Pancreas (tissue), 10 donors: ENCODE data around the gene AUP1. TPM values are rescaled to one million over a fixed set of nuclear protein-coding genes. Genes with fewer than 3 reads are reported as not detected.
A peak's percentile ranks its signal among the peaks of the same experiment; 100 is the strongest.

ENCODE experiments used
- ATAC-seq, 4 donors: fragments of 200-7000 bp; cut with Tn5 transposase; one replicate each; pipeline versions ENCODE4 v1.8.0 to v1.9.1; 2020; ENCODE audit warnings: mild to moderate bottlenecking in 4 of 4, moderate library complexity in 4 of 4
- DNase-seq, 6 donors: peaks; one replicate each; pipeline ENCODE4 v3.0.0-alpha.2; 2020
- FAIRE-seq: peaks from 2 replicates; lab custom pipeline; 2012; peaks lifted over from hg19 to GRCh38; lab: Jason Lieb, UNC
- H3K27ac ChIP-seq, 4 donors: fragments of 200-600 bp; sonication (generic); 1 replicate in 3 of 4; 2 replicates in 1 of 4; pipeline versions ENCODE4 v1.5.0 to v1.8.0; 2020
- H3K27me3 ChIP-seq, 4 donors: fragments of 200-600 bp; one replicate each; pipeline ENCODE4 v1.8.0; 2021
- H3K36me3 ChIP-seq, 3 donors: fragments of 200-600 bp; sonication (generic) in 1 of 3; one replicate each; pipeline versions ENCODE4 v1.5.0 to v1.8.0; 2020 to 2021
- H3K4me1 ChIP-seq, 3 donors: fragments of 200-600 bp; one replicate each; pipeline ENCODE4 v1.8.0; 2021
- H3K4me3 ChIP-seq, 4 donors: fragments of 200-600 bp; sonication (generic) in 2 of 4; one replicate each; pipeline versions ENCODE4 v1.5.0 to v1.8.0; 2020 to 2021
- H3K9me3 ChIP-seq, 4 donors: fragments of 200-600 bp; one replicate each; pipeline ENCODE4 v1.8.0; 2021
- CTCF ChIP-seq, 4 donors: fragments of 200-600 bp; sonication (generic) in 3 of 4; IDR thresholded peaks; one replicate each; pipeline versions ENCODE4 v1.5.0 to v1.8.0; 2021; ENCODE audit warnings: antibody characterized with exemption in 4 of 4
- WGBS, 2 donors: extraction: QIAGEN DNeasy Blood & Tissue Kit; methylation state at CpG; one replicate each; pipeline ENCODE4 v1.1.7; 2013; 5-methylcytosine and 5-hydroxymethylcytosine counted together
- intact Hi-C, 3 donors: fragments of 100-400 bp; cut with DNase I; formaldehyde crosslinking; loops; one replicate each; pipeline versions ENCODE4 v1.11.1 to v1.14.2; 2022
- polyA plus RNA-seq, 2 donors: library from polyadenylated mRNA; stranded (reverse); fragments of 200-250 nt; gene quantifications; one replicate each; pipeline ENCODE4 v1.2.3, GENCODE V29; 2013
- total RNA-seq, 6 donors: library from RNA; stranded (reverse); fragmentation: NEBNext Ultra II Directional in 4 of 6; extraction: Animal tissue kit (Norgen Biotek cat#: 25700) in 4 of 6; gene quantifications; one replicate each; pipeline versions ENCODE4 v1.2.1 to v1.2.4, GENCODE V29; 2021 to 2023
- donor health status: healthy with polysubstance abuse.
- donor health status: DM: no; HTN: no; CAD: no; lungs with moderate emphysema.
- donor health status: DM: no; HTN: no; CAD: no.
- donor health status: control.
- donor health status: control.
- donor health status: Bipolar disorder and iron deficiency.
- donor health status: DM: yes; HTN: yes; CAD: no.
- donor health status: DM: no; HTN: no; CAD: no.
- donor health status: DM: no; HTN: no; CAD: no.
- donor health status: DM: yes; HTN: yes; CAD: no.

The AUP1 gene
- total and polyA plus RNA-seq, 8 donors, result 62.1 to 258 (median 71.8) TPM

GRCh38 chr2:74558284-74559230, 29.1 kb upstream of the AUP1 start:
- H3K4me3 ChIP-seq, result no peak overlapping the region
- 57 to 63% methylated on average over 7 of the region's 7 CpGs for WGBS, 2 donors
- no peaks in the 10 kb centered on the region for H3K4me1 ChIP-seq
- FAIRE-seq (no peak), ATAC-seq (no peak), DNase-seq (no peak)
- no peaks in the 10 kb centered on the region for H3K27me3 ChIP-seq
- H3K36me3 ChIP-seq, result no peaks in the 10 kb centered on the region
- no peak for TF ChIP-seq CTCF (IDR thresholded peaks at IDR 0.05)
- H3K9me3 ChIP-seq, result no peaks in the 10 kb centered on the region
- intact Hi-C loops, result no loop called here
- H3K27ac ChIP-seq, result no peak overlapping the region

GRCh38 chr2:74556831-74557370, 27.4 kb upstream of the AUP1 start:
- 89 to 96% methylated on average over 6 of the region's 6 CpGs for WGBS, 2 donors
- Histone ChIP-seq H3K27me3 (no peaks in the 10 kb centered on the region), H3K4me1 (no peaks in the 10 kb centered on the region), H3K36me3 (no peaks in the 10 kb centered on the region), H3K27ac (no peak overlapping the region), H3K9me3 (no peaks in the 10 kb centered on the region), H3K4me3 (no peak overlapping the region)
- intact Hi-C loops, result no loop called here
- DNase-seq (no peak), ATAC-seq (no peak), FAIRE-seq (no peak)
- no peak for TF ChIP-seq CTCF (IDR thresholded peaks at IDR 0.05)

- FAIRE-seq (no peak), ATAC-seq (no peak), DNase-seq (no peak)
- WGBS, 2 donors, result 91 to 94% methylated on average over 14 of the region's 14 CpGs
- Histone ChIP-seq H3K4me3 (peak overlapping the region in 1 of 4 donors; percentile 93), H3K27me3 (no peaks in the 10 kb centered on the region), H3K36me3 (no peaks in the 10 kb centered on the region), H3K4me1 (no peaks in the 10 kb centered on the region), H3K27ac (no peak overlapping the region), H3K9me3 (no peaks in the 10 kb centered on the region)
- no peak for TF ChIP-seq CTCF (IDR thresholded peaks at IDR 0.05)
- intact Hi-C loops, result no loop called here
These were observed 26.7 kb upstream of the AUP1 start for GRCh38 chr2:74556159-74556558.

- ATAC-seq (no peak), FAIRE-seq (no peak)
These were observed 26.2 kb upstream of the AUP1 start for GRCh38 chr2:74555610-74556103.

More at GRCh38 chr2:74555610-74556103, 26.2 kb upstream of the AUP1 start:
- H3K9me3 ChIP-seq, result no peaks in the 10 kb centered on the region
- TF ChIP-seq CTCF (IDR thresholded peaks at IDR 0.05), result no peak
- H3K36me3 ChIP-seq, result no peaks in the 10 kb centered on the region
- intact Hi-C loops, result no loop called here
- H3K27ac ChIP-seq, result peak overlapping the region in 2 of 4 donors; percentile 65 to 77
- peak in 2 of 6 donors; percentile 35 to 53 for DNase-seq
- H3K4me3 ChIP-seq, result peak overlapping the region in 3 of 4 donors; percentile 60 to 93 (median 91)
- 82 to 87% methylated on average over 17 of the region's 17 CpGs for WGBS, 2 donors
- no peaks in the 10 kb centered on the region for H3K27me3 ChIP-seq
- H3K4me1 ChIP-seq, result no peaks in the 10 kb centered on the region
